Measurements from ENCODE around the gene NFU1. TPM values are rescaled to one million over a fixed set of nuclear protein-coding genes. Genes with fewer than 3 reads are reported as not detected.
"Not testable (repeated sequence)": the region's sequence is repeated elsewhere in the genome, so short reads cannot be mapped to it uniquely, and the experiment has no call there.

Gene NFU1
- polyA plus RNA-seq, 1 donor, result 62.7 TPM

GRCh38 chr2:69453475-69454129 lies 16.4 kb upstream of the NFU1 start:
- no peak for DNase-seq

DNA sequence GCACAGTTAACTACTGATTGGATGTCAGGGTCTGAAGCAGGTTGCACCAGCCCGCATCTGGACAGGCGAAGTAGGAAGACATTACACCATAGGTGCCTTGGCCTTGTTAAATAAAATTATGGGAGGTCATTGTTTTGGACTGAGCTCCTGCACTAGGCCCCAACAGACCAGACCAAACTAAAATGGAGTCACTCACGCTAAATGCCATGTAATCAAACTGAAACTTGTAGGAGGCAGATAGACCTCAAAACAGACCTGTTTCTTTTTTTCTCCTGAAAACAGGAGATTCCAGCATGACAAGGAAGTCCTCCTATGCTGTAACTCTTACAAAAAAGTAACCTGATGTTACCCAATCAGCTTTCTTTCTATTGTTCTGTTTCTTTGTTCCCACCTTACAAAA lies 15.5 kb upstream of the NFU1 start:
- no peak for DNase-seq

DNA sequence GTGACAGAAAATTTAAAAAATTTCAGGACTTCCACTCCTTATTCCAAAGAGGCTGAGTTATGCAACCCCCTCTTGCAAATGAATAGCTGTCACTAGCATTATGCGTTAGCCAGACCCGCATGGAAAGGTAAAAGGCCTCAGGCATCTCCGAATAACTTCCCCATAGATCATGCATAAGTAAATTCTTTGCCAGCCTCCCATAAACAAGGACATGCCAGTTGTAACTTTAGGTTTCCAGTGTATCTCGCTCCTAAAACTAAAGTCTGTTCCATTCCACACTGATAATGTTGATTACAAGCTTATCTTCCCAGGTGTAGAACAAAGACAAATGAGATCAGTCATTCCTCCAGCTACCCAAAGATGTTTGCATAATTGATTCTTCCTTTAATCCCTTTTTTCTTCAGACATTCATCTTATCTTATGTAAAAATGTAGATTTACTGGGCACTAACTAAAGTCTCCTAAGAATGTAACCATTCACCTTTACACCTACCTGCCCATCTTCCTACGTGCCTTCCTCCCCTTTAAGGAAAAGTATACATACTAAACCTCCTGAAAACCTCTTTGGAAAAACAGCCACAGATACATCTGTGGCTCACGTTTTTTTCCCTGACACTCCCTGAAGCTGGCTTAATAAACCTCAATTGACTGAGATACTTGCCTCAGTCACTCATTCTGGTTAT lies 13.6 kb upstream of the NFU1 start:
- DNase-seq, result no peak

GRCh38 chr2:69449906-69450305 lies 12.7 kb upstream of the NFU1 start:
- no peak for DNase-seq

GRCh38 chr2:69443673-69444072 lies 6.4 kb upstream of the NFU1 start:
- DNase-seq, result not testable (repeated sequence)

DNA sequence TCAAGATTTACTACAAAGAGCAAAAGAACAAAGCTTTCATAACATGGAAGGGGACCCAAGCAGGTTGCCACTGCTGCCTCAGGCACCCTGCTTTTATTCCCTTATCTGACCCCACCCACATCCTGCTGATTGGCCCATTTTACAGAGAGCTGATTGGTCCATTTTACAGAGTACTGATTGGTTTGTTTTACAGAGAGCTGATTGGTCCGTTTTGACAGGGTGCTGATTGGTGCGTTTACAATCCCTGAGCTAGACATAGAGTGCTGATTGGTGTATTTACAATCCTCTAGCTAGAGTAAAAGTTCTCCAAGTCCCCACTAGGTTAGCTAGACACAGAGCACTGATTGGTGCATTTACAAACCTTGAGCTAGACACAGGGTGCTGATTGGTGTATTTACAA lies 2.3 kb upstream of the NFU1 start:
- not testable (repeated sequence) for DNase-seq

DNA sequence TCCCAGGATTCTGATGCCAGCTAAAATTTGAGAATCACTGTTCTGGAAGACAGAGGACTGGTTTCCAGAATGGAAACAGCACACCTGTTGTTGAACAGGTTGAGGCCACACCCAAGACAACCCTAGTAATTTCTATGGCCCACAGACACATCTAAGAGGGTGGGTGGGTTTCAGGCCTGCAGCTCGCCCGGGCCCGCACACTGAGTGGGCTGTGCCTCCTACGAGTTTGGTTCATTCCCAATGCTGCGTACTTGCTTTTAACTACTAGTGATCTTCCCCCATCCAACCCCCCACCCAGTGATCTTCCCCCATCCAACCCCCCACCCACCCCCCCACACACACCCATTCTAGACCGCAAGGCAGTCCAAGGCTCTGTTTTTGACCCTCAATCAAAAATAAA lies 1.3 kb upstream of the NFU1 start:
- no peak for DNase-seq

DNA sequence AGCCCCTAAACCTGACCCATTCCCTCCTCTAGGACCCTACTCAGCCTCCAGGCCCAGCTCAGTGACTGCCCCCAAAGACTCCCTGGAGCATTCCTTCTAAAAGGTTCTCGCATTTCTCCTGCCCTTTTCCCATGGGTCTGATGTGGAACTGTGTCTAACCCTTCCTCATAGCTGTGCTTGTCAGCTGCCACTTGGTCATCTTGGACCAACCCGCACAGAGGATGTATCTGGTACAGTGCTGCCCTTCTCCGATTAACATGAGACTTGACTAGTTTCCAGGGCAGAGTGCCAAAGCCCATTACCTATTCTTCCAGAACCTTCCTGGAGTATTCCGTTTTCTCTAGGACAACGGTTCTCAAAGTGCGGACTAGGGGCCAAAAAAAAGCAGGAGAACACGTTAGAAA lies 518 bp upstream of the NFU1 start:
- DNase-seq, result no peak

DNA sequence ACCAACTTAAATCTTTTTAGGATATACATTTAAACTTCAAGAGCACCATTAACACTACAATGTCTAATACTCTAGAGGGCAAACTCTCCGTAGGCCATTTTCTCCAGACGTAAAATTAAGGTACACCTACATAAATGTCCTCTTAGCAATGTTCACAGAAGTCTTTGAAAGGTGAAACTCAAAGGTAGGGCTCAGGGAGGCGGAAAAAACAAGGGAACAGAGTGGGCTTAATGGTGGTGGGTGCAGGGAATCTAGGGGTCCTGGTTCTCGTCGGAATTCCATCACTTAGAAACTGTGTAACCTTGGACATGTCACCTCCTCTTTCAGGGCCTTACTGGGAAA lies 668 bp downstream of the NFU1 start:
- no peak for DNase-seq

DNA sequence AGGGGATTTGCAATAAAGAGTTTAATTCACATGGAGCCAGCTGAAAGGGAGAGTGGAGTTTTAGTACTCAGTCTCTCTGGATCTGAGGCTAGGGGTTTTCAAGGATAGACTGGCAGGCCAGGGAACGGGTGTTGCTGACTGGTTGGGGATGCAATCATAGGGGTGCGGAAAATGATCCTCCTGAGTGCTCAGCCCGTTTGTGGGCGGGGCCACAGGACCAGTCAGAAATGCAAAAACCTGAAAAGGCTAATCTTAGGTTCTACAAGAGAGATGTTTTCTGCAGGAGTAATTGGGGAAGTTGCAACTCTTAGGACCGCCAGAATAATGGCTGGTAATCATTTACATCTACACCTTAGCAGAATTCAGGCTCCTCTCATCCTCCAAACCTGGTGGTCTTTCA lies 2.5 kb downstream of the NFU1 start:
- no peak for DNase-seq

DNA sequence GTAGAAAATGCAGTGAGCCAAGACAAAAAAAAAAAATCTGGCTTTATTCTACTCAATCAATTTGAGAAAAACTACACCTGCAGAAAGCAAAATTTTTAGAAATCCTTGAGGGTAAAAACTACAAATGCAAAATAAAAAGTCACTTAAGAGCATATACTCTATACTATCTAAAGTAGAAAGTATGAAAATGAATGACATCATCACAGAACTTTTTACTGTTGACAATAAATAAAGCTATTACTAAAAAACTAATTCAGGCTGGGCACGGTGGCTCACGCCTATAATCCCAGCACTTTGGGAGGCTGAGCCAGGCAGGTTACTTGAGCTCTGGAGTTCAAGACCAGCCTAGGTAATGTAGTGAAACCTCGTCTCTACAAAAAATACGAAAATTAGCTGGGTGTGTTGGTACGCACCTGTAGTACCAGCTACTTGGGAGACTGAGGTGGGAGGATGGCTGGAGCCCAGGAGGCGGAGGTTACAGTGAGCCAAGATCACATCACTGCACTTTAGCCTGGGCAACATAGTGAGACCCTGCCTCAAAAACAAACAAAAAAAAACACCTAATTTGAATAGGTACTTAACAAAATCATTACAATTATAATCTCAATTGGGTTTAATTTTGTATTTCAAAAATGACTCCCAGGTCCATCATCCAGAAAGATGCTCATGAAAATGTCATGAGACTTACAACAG lies 7.6 kb downstream of the NFU1 start:
- no peak for DNase-seq

- no peak for DNase-seq
Observed at GRCh38 chr2:69428981-69429380, 8.3 kb downstream of the NFU1 start.

DNA sequence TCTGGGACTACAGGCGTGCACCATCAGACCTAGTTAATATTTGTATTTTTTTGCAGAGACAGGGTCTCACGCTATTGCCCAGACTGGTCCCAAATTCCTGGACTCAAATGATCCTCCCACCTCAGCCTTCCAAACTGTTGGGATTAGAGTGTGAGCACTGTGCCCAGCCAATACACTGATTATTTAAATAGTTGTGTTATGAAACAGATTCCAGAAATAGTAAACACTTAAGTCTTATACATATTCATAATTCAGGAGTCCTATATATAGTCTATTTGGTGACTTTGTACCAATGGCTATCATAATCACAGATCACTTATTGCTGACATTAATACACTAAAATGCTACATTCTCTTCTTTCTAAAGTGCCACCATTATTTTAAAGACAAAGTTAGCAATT lies 12.8 kb downstream of the NFU1 start:
- no peak for DNase-seq

DNA sequence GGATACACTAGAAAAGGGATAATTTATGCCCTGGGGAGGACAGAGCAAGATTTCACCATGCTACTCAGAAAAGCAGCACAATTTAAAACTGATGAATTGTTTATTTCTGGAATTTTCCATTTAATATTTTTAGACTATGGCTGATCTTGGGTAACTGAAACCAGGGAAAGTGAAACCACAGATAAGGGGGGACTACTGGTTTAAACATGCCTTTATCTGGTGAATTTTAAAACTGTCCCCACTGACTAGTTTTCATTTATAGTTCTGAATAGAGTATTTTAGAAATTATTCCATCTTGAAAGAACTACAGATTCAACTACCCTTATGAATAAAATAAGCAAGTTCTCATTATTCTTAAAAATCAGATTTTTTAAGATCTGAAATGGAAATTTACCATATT lies 15.0 kb downstream of the NFU1 start:
- DNase-seq, result no peak

DNA sequence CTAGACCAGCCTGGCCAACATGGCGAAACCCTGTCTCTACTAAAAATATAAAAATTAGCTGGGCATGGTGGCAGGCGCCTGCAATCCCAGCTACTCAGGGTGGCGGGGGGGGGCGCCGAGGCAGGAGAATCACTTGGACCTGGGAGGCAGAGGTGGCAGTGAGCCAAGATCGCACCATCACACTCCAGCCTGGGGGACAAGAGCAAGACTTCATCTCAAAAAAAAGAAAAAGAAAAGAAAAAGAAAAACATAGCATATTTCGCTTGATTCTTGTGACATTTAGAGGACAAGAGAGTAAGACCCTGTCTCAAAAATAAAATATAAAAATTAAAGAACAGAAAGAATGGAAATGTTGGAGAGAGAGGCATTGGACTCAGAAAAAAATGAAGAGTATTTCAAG lies 18.1 kb downstream of the NFU1 start:
- not testable (repeated sequence) for DNase-seq

- DNase-seq, result no peak
Observed at GRCh38 chr2:69416147-69416546, 21.1 kb downstream of the NFU1 start.

DNA sequence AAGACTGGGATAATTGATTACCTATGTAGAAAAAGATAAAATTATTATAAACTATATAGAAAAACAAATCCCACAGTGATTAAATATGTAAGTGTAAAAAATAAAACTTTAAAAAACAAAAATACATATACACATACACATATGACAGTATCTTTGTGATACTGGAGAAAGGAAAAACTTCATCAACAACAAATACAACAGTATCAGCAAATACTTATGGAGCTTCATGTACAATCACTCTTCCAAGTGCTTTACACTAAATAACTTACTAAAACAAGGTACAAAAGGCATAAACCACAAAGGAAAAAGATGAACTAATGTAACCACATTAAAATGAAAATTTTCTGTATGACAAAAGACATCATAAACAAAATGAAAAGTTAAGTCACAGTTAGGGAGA lies 26.1 kb downstream of the NFU1 start:
- no peak for DNase-seq

DNA sequence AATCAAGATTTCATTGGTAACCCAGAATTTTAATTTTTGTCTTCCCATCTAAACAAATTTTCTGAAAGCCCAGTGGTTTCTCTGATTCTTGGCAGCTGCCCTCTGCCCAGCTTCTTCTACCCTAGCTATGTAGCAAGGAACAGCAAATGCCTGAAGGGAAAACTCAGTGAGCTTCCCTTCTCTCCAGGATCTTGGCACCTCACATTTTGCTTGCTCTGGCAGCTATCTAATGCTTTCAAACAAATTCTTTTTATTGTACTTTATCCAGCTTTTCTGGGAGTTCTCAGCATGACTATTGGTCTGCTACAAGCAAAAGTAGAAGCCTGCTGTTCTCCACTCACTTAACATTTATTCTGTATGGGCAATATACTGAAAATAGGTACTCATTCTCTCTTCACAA lies 31.9 kb downstream of the NFU1 start:
- no peak for DNase-seq

DNA sequence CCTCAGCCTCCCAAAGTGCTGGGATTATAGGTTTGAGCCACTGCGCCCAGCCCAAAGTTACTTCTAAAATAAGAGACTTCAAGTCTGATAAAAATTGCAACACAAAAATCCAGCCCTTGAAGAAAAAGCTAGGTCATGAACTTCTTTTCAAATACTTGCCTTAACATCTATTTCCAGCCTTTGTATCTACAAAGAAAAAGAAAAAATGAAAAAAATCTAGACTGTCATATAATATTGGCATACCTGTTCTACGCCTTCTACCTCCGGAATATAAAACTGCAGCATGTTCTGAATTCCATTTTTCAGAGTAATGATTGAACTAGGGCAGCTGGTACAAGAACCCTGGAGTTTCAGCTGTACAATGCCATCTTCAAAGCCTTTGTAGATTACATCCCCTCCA lies 37.1 kb downstream of the NFU1 start:
- DNase-seq, result no peak

- no peak for DNase-seq
Observed at GRCh38 chr2:69397234-69397633, 40.0 kb downstream of the NFU1 start.

GRCh38 chr2:69395866-69396265 lies 41.4 kb downstream of the NFU1 start:
- DNase-seq, result no peak

- DNase-seq, result no peak
Observed at GRCh38 chr2:69393963-69394362, 43.3 kb downstream of the NFU1 start.

GRCh38 chr2:69390471-69390870 lies 46.8 kb downstream of the NFU1 start:
- DNase-seq, result no peak

- no peak for DNase-seq
Observed at GRCh38 chr2:69390001-69390400, 47.2 kb downstream of the NFU1 start.

All from left kidney (tissue), 2 donors.